Measurements from ENCODE around the gene ACTMAP. TPM values are rescaled to one million over a fixed set of nuclear protein-coding genes. Genes with fewer than 3 reads are reported as not detected.
A peak's percentile ranks its signal among the peaks of the same experiment; 100 is the strongest.

Gene ACTMAP
- total and polyA plus RNA-seq, 2 of the 13 experiments (the other 11 are each of a cell fraction or from before 2014, with no cell fraction given) = 2.2 to 7.9 TPM

- no peak for TF ChIP-seq ZNF276 (CRISPR knock-in tag; IDR thresholded peaks at IDR 0.05; ENCODE audit: low read depth)
- TF ChIP-seq NCOA1 (CRISPR knock-in tag; IDR thresholded peaks at IDR 0.05) = no peak
- no peak for TF ChIP-seq HIC2 (CRISPR knock-in tag; IDR thresholded peaks at IDR 0.05; ENCODE audit: low read depth)
- TF ChIP-seq TEAD3 (CRISPR knock-in tag; optimal IDR thresholded peaks at IDR 0.05; ENCODE audit: borderline replicate concordance) = peak; percentile 13
- TF ChIP-seq FOXK2 (IDR thresholded peaks at IDR 0.05) = no peak
- peak; percentile 71; the same call in 1 of the 2 replicates for TF ChIP-seq KDM5A (IDR thresholded peaks at IDR 0.05; ENCODE audit: borderline replicate concordance, low read length)
- no peak for TF ChIP-seq ZNF780A (CRISPR knock-in tag; IDR thresholded peaks at IDR 0.05)
- TF ChIP-seq ZZZ3 (CRISPR knock-in tag; IDR thresholded peaks at IDR 0.05; ENCODE audit: borderline replicate concordance) = no peak
- no peak for TF ChIP-seq JUND (CRISPR knock-in tag; IDR thresholded peaks at IDR 0.05)
- TF ChIP-seq KLF13 (CRISPR knock-in tag; IDR thresholded peaks at IDR 0.05) = no peak
- TF ChIP-seq CEBPZ (IDR thresholded peaks at IDR 0.05; ENCODE audit: low read length) = peak; percentile 1; the same call in 1 of the 2 replicates
- TF ChIP-seq PREB (CRISPR knock-in tag; IDR thresholded peaks at IDR 0.05) = no peak
- no peak for TF ChIP-seq ZNF337 (CRISPR knock-in tag; IDR thresholded peaks at IDR 0.05; ENCODE audit: borderline replicate concordance, low read depth)
- peak; percentile 37; the same call in 1 of the 2 replicates for TF ChIP-seq GMEB2 (CRISPR knock-in tag; IDR thresholded peaks at IDR 0.05; ENCODE audit: low read depth)
- peak; percentile 50 for TF ChIP-seq RBM39 (IDR thresholded peaks at IDR 0.05; ENCODE audit: low read depth, low read length, poor library complexity, severe bottlenecking)
- peak; percentile 55; the same call in 1 of the 2 replicates for TF ChIP-seq KMT2B (CRISPR knock-in tag; IDR thresholded peaks at IDR 0.05)
- TF ChIP-seq ZNF383 (CRISPR knock-in tag; IDR thresholded peaks at IDR 0.05; ENCODE audit: borderline replicate concordance) = no peak
- no peak for TF ChIP-seq ZNF788 (CRISPR knock-in tag; IDR thresholded peaks at IDR 0.05; ENCODE audit: borderline replicate concordance)
- peak; percentile 43 for TF ChIP-seq ZEB1 (IDR thresholded peaks at IDR 0.05; ENCODE audit: insufficient replicate concordance, low read depth)
- TF ChIP-seq ZNF207 (IDR thresholded peaks at IDR 0.05; ENCODE audit: borderline replicate concordance) = no peak
These were observed 729 bp upstream of the ACTMAP start, which contains the start of gene SNRPA (continued) for GRCh38 chr19:40750874-40751537.
